Activated CD4-positive, alpha-beta T cell treated with anti-CD3 and anti-CD28 coated beads for 36 hours (primary cell): ENCODE data around the gene COL13A1. TPM values are rescaled to one million over a fixed set of nuclear protein-coding genes. Genes with fewer than 3 reads are reported as not detected.

ENCODE experiments used
- ATAC-seq: fragments of 200-7000 bp; cut with Tn5 transposase; one replicate; pipeline ENCODE4 v1.10.0; 2021; ENCODE audit warnings: mild to moderate bottlenecking, moderate library complexity
- CTCF ChIA-PET: fragments of 350-600 bp; sonication (Branson Sonifier 250); formaldehyde crosslinking; loops from one replicate; lab custom pipeline; 2021; ENCODE audit warnings: antibody characterized with exemption; lab: Charles Lee
- POLR2A ChIA-PET: fragments of 350-600 bp; sonication (Branson Sonifier 250); formaldehyde crosslinking; loops from one replicate; lab custom pipeline; 2021; ENCODE audit warnings: antibody characterized with exemption, inconsistent platforms; lab: Charles Lee
- DNase-seq: peaks from one replicate; pipeline ENCODE4 v3.0.0-alpha.2; 2020
- H3K27ac Mint-ChIP-seq: one replicate; pipeline ENCODE4 v1.8.0; 2021; ENCODE audit warnings: mixed read lengths
- H3K27me3 Mint-ChIP-seq: one replicate; pipeline ENCODE4 v1.8.0; 2021; ENCODE audit warnings: mixed read lengths
- H3K36me3 Mint-ChIP-seq: one replicate; pipeline ENCODE4 v1.8.0; 2021; ENCODE audit warnings: low read depth, mixed read lengths
- H3K4me1 Mint-ChIP-seq: one replicate; pipeline ENCODE4 v1.8.0; 2021; ENCODE audit warnings: mixed read lengths
- H3K4me3 Mint-ChIP-seq: one replicate; pipeline ENCODE4 v1.8.0; 2021; ENCODE audit warnings: mild to moderate bottlenecking, moderate library complexity, mixed read lengths
- H3K9me3 Mint-ChIP-seq: one replicate; pipeline ENCODE4 v1.8.0; 2021; ENCODE audit warnings: low read depth, mixed read lengths
- intact Hi-C, 2 experiments: fragments of 100-400 bp; cut with DNase I in 1 of 2; cut with micrococcal nuclease in 1 of 2; formaldehyde crosslinking; loops; one replicate each; pipeline versions ENCODE4 v1.14.2 to v1.15.1; 2022 to 2024; cut with DNase I, micrococcal nuclease
- total RNA-seq, 2 experiments: library from RNA; stranded (reverse); gene quantifications; one replicate each; pipeline ENCODE4 v1.2.3, GENCODE V29; 2021

COL13A1 gene
- total RNA-seq, 2 experiments from 2014 or later, result not detected

DNA sequence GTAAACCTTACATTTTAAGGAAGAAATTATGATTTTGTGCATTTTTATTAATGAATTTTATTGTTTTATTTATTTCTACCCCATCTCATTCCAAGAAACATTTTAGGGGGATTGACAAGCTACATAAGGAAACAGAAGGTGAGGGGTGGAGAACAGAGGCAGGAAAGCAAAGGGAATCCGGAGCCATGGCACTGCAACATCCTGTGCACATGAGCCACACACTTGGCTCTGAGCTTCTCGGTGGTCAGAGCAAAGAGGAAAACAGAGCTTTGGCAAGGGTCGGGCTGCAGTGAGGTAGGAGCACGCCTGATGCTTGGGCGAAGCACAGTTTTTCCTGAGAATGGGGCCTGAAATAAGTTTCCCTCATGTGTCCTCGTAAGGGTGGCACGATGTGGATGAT is 68.9 kb downstream of the COL13A1 start:
- Mint-ChIP-seq H3K27me3 (no peaks in the 10 kb centered on the region), H3K9me3 (no peaks in the 10 kb centered on the region), H3K36me3 (no peaks in the 10 kb centered on the region), H3K27ac (no peak overlapping the region), H3K4me1 (no peaks in the 10 kb centered on the region), H3K4me3 (no peak overlapping the region)
- CTCF ChIA-PET, result interaction anchor here (0.6 to 1.0 kb wide), 2 partner anchors 11 to 44 kb away, joined by 3 to 6 read pairs; no protein-coding TSS in a partner anchor
- intact Hi-C loops, result no loop called here
- DNase-seq (no peak), ATAC-seq (no peak)
- POLR2A ChIA-PET, result no interaction called here

GRCh38 chr10:69871074-69871473 is 69.4 kb downstream of the COL13A1 start:
- Mint-ChIP-seq H3K4me1 (no peaks in the 10 kb centered on the region), H3K27ac (no peak overlapping the region), H3K4me3 (no peak overlapping the region), H3K36me3 (no peaks in the 10 kb centered on the region), H3K27me3 (no peaks in the 10 kb centered on the region), H3K9me3 (no peaks in the 10 kb centered on the region)
- ATAC-seq (no peak), DNase-seq (no peak)
- intact Hi-C loops, result no loop called here
- ChIA-PET CTCF (interaction anchor here (1.0 kb wide), 1 partner anchor 11 kb away, joined by 3 read pairs; no protein-coding TSS in a partner anchor), POLR2A (no interaction called here)

DNA sequence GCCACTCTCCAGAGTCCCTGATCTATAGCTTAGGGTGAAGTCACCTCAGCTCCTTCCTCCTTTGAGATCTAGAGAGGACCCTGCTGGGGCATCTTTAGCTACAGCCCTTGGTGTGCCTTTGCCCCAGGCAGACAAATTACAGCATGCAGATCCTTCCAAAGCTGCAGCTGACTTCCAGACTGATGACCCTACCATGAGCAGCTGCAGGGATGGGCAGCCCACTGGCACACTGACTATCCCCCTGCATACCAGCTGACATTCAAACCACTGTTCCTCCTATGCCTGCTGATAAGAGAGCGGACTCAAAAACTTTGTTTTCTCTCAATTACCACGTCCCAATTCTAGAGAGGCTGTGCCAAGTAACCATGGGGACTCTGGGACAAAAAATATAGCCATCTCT is 70.6 kb downstream of the COL13A1 start:
- intact Hi-C loops, result no loop called here
- Mint-ChIP-seq H3K4me1 (no peaks in the 10 kb centered on the region), H3K27me3 (no peaks in the 10 kb centered on the region), H3K4me3 (no peak overlapping the region), H3K36me3 (no peaks in the 10 kb centered on the region), H3K27ac (no peak overlapping the region), H3K9me3 (no peaks in the 10 kb centered on the region)
- CTCF ChIA-PET, result interaction anchor here (1.0 kb wide), 1 partner anchor 11 kb away, joined by 4 read pairs; no protein-coding TSS in a partner anchor
- DNase-seq, result no peak
- POLR2A ChIA-PET, result no interaction called here
- ATAC-seq, result no peak

DNA sequence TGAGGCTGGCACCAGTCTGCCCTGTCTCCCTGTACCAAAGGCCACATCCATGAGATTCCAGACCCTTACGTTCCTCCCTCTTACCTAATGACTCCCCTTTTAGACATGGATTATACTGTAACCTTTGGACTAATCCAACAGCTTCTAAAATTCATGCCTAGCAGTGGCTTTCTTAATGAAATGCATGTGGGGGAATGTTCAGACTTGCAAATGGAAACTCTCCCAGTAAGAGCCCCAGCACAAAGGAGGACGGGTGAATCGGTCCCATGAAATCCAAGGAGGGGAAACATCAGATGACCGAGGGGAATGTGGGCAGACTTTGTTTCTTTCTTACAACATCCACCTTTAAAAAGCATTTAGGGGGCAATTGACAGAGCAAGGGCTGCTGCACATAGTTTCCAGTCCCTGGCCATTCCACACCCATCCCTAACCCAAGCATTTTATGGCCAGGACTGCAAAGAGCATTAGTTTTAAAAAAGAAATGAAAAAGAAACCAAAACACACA is 71.5 kb downstream of the COL13A1 start:
- H3K9me3 Mint-ChIP-seq, result no peaks in the 10 kb centered on the region
- CTCF ChIA-PET, result no interaction called here

DNA sequence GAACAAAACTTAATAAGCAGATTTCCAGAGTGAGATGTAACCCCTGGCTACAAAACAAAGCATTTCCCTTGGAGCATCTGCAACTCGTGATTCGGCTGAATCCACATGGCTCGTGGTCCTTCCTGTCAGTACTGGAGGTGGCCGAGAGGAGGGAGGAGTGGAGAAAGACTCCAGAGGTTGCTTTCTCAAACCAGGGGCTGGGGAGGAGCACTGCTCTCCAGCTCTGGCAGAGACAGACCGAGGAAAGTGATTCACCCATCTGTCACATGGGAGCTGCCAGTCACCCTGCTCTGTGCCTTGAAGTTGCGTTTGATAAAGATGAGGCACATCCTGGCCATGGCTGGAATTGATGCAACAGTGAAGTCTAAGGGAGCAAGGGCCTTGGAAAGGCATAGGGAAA is 72.7 kb downstream of the COL13A1 start:
- peak; percentile 10 for DNase-seq
- CTCF ChIA-PET, result interaction anchor here (0.7 to 1.4 kb wide), 2 partner anchors 9 to 84 kb away, joined by 4 to 5 read pairs; no protein-coding TSS in a partner anchor

More for the DNA sequence above, 71.5 kb downstream of the COL13A1 start:
- POLR2A ChIA-PET, result no interaction called here
- no peak for DNase-seq
- Mint-ChIP-seq H3K4me3 (no peak overlapping the region), H3K27me3 (no peaks in the 10 kb centered on the region), H3K27ac (no peak overlapping the region), H3K36me3 (no peaks in the 10 kb centered on the region), H3K4me1 (no peaks in the 10 kb centered on the region)
- intact Hi-C loops, result no loop called here
- ATAC-seq, result no peak

GRCh38 chr10:69875856-69876255 is 74.2 kb downstream of the COL13A1 start:
- CTCF ChIA-PET, result no interaction called here
- DNase-seq (no peak), ATAC-seq (no peak)
- intact Hi-C loops, result no loop called here
- POLR2A ChIA-PET, result no interaction called here
- Mint-ChIP-seq H3K4me1 (no peaks in the 10 kb centered on the region), H3K36me3 (no peaks in the 10 kb centered on the region), H3K9me3 (no peaks in the 10 kb centered on the region), H3K4me3 (no peak overlapping the region), H3K27me3 (no peaks in the 10 kb centered on the region), H3K27ac (no peak overlapping the region)

More for the DNA sequence above, 72.7 kb downstream of the COL13A1 start:
- H3K27me3 Mint-ChIP-seq, result no peaks in the 10 kb centered on the region
- no peaks in the 10 kb centered on the region for H3K4me1 Mint-ChIP-seq
- no peak overlapping the region for H3K4me3 Mint-ChIP-seq
- POLR2A ChIA-PET, result no interaction called here
- no peaks in the 10 kb centered on the region for H3K36me3 Mint-ChIP-seq
- ATAC-seq, result peak; percentile 60
- H3K27ac Mint-ChIP-seq, result no peak overlapping the region
- intact Hi-C loops, result no loop called here
- no peaks in the 10 kb centered on the region for H3K9me3 Mint-ChIP-seq

GRCh38 chr10:69876286-69876685 is 74.6 kb downstream of the COL13A1 start:
- Mint-ChIP-seq H3K9me3 (no peaks in the 10 kb centered on the region), H3K4me3 (no peak overlapping the region), H3K27me3 (peaks cover under 1% of the 10 kb centered on the region), H3K4me1 (no peaks in the 10 kb centered on the region), H3K27ac (no peak overlapping the region), H3K36me3 (no peaks in the 10 kb centered on the region)
- ChIA-PET CTCF (interaction anchor here (0.7 to 0.8 kb wide), 2 partner anchors 8 to 35 kb away, joined by 3 to 4 read pairs; no protein-coding TSS in a partner anchor), POLR2A (no interaction called here)
- intact Hi-C loops, result no loop called here
- DNase-seq (no peak), ATAC-seq (no peak)

DNA sequence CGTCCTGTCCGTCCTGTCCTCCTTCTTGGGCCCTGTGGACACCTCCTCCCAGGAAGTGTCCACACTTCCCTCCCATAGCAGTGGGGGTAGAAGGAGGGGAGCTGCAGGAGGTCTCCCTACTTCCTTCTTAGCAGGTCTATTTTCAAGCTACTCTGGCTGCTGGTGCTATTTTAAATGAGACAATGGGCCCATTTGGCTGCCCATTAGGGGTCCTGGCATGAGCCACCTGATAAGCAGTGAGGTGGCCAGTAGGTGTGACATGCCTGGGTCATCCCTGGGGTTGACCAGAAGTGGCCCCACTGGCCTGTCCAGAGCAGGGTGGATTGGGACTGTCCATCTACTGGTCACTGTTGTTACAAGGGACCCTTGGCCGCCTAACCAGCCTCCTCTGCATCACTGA is 75.2 kb downstream of the COL13A1 start:
- POLR2A ChIA-PET, result no interaction called here
- no peak overlapping the region for H3K27ac Mint-ChIP-seq
- CTCF ChIA-PET, result interaction anchor here (0.6 to 0.8 kb wide), 4 partner anchors 9 to 570 kb away, joined by 3 to 4 read pairs (median 4); no protein-coding TSS in a partner anchor
- intact Hi-C loops, result no loop called here
- peaks cover 4% of the 10 kb centered on the region for H3K27me3 Mint-ChIP-seq
- DNase-seq, result no peak
- H3K4me1 Mint-ChIP-seq, result no peaks in the 10 kb centered on the region
- no peak overlapping the region for H3K4me3 Mint-ChIP-seq
- ATAC-seq, result no peak
- H3K9me3 Mint-ChIP-seq, result no peaks in the 10 kb centered on the region
- no peaks in the 10 kb centered on the region for H3K36me3 Mint-ChIP-seq

DNA sequence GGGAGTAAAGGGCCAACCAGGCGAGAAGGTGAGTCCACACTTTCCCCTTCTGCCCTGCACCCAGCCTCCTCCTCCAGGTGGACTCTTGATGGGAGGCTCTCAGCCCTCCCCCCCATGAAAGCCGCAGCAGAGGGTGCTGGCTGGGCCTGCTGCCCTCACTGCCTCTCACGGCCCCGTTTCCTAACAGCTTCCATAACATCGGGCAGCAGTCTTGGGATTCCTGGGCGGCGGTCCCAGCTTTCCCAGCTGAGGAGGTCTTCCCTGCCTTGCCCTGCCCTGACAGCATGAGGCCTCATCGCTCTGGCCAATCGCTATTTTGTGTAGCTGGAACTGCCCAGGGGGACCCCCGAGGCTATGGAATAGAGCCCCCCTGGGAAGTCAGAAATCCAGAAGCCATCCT is 76.3 kb downstream of the COL13A1 start:
- Mint-ChIP-seq H3K4me3 (no peak overlapping the region), H3K9me3 (no peaks in the 10 kb centered on the region), H3K4me1 (no peaks in the 10 kb centered on the region), H3K27me3 (peaks cover 4% of the 10 kb centered on the region), H3K27ac (no peak overlapping the region), H3K36me3 (no peaks in the 10 kb centered on the region)
- DNase-seq (no peak), ATAC-seq (no peak)
- intact Hi-C loops, result no loop called here
- POLR2A ChIA-PET, result no interaction called here
- CTCF ChIA-PET, result no interaction called here

DNA sequence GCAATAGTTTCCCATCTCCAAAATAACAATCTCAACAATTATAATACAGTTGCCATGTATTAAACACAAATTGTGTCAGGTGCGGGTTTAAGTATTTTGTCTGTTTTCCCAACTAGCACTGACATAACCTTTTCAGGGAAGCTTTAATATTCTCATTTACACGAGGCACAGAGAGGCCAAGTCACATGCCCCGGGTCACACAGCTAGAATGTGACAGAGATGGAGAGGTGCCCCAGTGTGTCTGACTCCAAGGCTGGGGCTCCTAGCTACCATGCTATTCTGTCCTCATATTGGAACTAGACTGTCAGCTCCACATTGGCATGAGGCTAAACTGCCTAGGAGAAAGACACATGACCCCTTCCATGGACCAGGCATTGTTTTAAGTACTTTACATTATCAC is 77.2 kb downstream of the COL13A1 start:
- DNase-seq (no peak), ATAC-seq (no peak)
- POLR2A ChIA-PET, result no interaction called here
- CTCF ChIA-PET, result interaction anchor here (0.6 kb wide), 1 partner anchor 1565 kb away, joined by 4 read pairs; no protein-coding TSS in a partner anchor
- H3K9me3 Mint-ChIP-seq, result no peaks in the 10 kb centered on the region
- H3K27ac Mint-ChIP-seq, result no peak overlapping the region
- H3K4me3 Mint-ChIP-seq, result no peak overlapping the region
- no peaks in the 10 kb centered on the region for H3K4me1 Mint-ChIP-seq
- H3K27me3 Mint-ChIP-seq, result peaks cover 5% of the 10 kb centered on the region
- intact Hi-C loops, result no loop called here
- H3K36me3 Mint-ChIP-seq, result no peaks in the 10 kb centered on the region

DNA sequence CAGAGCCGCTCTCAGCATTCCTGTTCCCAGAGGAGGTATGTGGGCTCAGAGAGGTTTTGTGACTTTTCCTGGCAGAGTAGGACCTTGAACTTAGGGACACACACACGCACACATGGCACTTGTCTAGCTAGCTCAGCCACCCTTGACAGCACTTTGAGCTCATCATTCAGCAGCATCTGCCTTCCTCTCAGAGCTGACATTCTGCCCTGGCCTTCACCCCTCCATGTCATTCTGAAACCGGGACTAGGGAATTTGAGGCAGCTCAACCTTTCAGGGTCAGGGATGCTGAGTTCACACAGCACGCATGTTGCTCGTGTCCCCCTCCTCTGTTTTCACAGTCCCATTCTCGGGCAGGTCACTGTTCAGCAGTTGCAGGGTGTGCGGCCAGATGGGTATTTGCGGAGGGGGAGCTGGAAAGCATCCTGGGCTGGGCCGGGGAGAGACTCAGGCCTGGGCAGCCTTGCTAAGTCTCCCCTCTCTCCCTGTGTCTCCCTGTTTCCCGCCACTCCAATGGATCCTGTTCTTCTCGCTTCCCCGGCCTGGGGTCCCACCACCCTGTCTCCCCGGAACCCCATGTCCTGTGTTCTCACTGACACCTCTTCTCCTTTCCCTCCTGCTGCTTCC is 78.0 kb downstream of the COL13A1 start:
- POLR2A ChIA-PET, result no interaction called here
- intact Hi-C loops, result no loop called here
- Mint-ChIP-seq H3K27me3 (peaks cover 5% of the 10 kb centered on the region), H3K36me3 (no peaks in the 10 kb centered on the region), H3K27ac (no peak overlapping the region), H3K9me3 (no peaks in the 10 kb centered on the region), H3K4me1 (no peaks in the 10 kb centered on the region), H3K4me3 (no peak overlapping the region)
- no peak for ATAC-seq
- DNase-seq, result no peak
- CTCF ChIA-PET, result interaction anchor here (0.6 to 0.8 kb wide), 2 partner anchors 1564 to 1613 kb away, joined by 4 read pairs; no protein-coding TSS in a partner anchor
